COLO829 (cell line): ENCODE measurements around the gene HHAT.

Experiments
- DNase-seq: peaks from one replicate; pipeline ENCODE4 v3.0.0; 2012; ENCODE audit warnings: low spot score

The HHAT gene

DNA sequence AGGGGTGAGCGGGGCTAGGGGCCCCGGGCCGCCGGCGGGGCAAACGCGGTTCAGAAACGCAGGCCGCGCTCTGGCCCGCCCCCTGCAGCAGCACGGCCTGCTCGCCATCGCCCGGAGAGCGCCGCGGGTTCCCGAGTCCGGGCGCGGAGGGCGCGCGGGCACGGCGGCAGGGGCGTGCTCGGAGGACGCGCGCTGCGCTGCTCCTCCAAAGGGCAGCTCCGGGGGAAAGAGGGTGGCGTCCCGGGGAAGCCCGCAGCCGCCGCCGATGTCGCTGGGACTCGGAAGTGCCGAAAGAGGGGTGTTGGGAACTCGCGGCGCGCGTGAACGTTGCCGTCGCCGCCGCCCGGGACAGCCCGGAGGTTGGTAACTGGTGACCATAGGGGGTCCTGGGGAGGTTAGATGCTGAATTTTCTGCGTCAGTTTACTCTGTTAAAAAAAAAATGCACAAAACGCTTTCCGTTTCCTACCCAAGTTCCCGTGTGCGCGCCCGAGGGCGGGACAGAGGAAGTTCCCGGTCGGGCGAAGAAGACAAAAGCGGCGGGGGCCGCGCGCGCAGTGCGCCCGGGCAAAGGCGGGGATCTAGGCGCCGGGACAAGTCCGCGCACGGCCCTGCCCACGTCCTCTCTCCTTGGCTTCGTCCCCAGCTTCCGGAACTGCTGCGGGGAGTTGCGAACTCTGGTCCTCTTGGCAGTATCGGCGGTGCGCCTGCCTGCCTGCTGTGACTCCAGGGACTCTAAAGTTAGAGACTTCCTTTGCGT, at the start of gene HHAT:
HHAT (plus strand) TSS at position 157 of the 758 bp plus-strand sequence. CDS start 20,074 bp downstream, outside the sequence.
- peak; percentile 86 for DNase-seq

GRCh38 chr1:210280221-210280620, 48.5 kb upstream of the HHAT start:
- no peak for DNase-seq

DNA sequence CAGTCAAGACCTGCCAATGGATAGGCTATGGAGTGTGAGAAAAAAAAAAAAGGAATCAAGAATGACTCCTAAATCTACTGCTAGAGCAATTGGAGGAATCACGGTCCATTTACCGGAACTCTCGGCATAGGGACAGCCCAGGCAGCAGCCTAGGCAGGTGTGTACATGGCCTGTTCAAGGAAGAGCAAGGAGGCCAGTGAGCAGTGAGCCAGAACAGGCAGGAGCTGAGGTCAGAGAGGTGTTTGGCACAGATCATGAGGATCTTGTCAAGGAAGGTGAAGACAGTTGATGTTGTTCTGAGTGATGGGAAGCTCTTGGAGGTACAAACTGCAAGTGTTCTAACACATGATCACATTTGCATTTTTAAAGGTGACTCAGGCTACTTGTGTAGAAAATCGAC, 40.6 kb upstream of the HHAT start:
- DNase-seq: no peak

DNA sequence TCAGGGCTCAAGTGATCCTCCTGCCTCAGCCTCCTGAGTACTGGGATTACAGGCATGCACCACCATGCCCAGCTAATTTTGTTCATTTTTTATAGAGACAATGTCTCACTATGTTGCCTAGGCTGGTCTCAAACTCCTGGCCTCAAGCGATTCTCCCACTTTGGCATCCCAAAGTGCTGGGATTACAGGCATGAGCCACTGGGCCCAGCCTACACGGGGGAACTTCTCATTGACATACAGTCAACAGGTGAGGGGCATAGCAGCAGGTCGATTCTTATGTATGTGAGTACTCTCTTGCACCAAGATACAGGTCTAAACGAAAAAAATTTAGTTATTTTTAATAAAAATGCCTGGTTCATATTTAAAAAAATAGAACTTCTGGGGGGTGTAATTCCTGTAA, 39.5 kb upstream of the HHAT start:
- no peak for DNase-seq

DNA sequence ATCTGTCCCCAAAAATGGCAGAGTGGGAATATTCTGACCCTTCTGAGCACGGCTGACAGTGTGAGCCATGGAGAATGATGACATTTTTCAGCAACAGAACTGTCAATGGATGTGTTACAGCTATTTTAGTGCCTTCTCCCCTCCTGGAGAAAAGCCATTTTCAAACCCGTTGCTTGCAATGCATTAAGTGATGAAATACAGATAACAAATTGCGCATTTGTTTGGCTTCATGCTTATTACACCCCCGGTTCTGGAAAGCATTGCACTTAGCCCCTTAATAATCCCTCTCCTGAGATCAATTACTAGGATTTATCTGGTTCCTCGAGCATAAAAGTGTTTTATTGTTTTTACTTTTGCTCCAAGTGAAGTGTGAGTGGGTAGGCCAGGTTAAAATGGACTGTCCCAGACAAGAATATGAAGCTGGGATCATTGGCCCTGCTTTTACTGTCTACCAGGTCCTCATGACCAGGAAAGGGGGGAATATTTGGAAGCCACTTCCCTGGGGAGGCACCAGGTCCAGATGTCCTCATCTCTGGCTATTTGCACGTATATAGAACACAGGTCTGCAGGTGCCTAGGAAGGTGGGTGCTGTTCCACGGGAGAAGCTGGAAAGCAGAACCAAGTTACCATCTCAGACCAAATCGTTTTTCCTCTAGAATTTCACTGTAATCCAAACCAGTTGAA, 37.5 kb upstream of the HHAT start:
- DNase-seq: no peak

DNA sequence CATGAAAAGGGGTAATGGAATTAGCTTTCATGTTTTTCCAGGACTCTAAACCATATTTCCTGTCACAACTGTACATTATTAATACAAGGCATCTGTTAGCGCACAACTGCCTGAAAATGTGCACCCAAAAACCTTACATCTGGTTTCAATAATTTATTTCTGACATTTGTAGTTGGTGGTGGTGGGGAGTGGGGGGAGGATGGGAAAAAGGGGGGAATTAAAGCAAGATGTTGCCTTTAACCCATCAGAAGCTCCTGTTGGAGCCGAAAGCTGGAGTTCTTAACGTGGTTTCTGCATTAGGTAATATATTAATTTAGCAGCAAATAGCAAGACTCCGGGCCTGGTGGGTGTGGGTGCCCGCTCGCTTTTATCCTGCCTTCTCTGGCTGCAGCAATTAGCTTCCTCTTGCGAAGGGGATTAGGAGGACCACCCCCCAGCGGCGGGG, 36.9 kb upstream of the HHAT start:
- no peak for DNase-seq

DNA sequence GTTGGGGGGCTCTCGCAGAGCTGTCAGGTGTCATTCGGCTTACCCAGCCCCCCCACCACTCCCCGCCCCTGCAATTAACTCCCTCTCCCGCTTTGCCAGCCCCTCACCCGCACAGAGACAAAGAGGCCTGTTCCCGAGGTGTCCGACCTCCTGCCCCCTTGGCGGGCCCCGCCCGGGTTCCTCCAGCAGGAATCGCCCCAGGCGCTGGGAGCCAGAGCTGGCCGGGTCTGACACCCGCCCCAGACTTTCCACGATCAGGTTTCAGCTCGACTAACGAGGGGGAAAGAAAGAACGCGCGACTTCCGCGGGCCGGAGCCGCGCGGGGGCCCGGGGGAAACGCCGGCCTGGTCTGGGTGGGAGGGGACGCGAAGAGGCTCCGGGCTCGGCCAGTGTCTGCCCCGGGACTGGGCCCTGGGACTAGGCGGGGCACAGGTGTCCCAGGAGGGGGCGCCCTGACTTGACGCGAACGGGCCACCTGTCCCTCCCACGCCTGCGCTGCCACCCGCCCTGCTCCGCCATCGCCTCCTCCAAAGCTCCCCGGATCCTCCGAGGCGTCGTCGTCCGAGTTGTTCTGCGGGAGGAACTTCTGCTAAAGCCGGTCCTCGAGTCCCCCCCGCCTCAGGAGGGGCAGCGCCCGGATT, 36.4 kb upstream of the HHAT start:
- peak; percentile 58 for DNase-seq

DNA sequence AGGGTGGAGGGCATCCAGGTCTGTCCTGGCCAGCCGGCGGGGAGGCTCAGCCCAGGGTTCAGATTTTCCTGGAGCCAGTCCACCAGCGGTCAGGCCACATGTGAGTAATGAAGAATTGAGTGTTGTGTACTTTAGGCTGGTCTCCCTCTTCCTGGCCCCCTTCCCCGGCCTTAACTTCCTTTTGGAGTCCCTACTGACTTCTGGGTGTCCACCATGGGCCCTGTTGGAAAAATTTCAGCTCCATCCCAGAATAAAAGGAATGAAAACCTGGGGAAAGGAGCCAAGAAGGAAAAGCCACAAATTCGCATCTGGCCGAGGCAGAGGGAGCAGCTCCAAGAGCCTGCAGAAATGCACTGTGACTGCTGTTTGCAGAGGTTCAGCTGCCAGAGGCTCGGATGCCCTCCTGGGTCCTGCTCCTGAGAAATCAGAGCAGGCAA, 35.5 kb upstream of the HHAT start:
- DNase-seq: no peak

- DNase-seq: peak; percentile 98
Observed at GRCh38 chr1:210294999-210295745, 33.5 kb upstream of the HHAT start.

GRCh38 chr1:210296682-210297081, 32.0 kb upstream of the HHAT start:
- DNase-seq: no peak

- DNase-seq: no peak
Observed at GRCh38 chr1:210298296-210298695, 30.4 kb upstream of the HHAT start.

- DNase-seq: no peak
Observed at GRCh38 chr1:210298936-210299335, 29.8 kb upstream of the HHAT start.

- DNase-seq: peak; percentile 58
Observed at GRCh38 chr1:210299501-210299900, 29.2 kb upstream of the HHAT start.

GRCh38 chr1:210300923-210301614, 27.6 kb upstream of the HHAT start:
- DNase-seq: no peak

- DNase-seq: no peak
Observed at GRCh38 chr1:210301615-210302000, 27.1 kb upstream of the HHAT start.

- no peak for DNase-seq
Observed at GRCh38 chr1:210302501-210302900, 26.2 kb upstream of the HHAT start.

DNA sequence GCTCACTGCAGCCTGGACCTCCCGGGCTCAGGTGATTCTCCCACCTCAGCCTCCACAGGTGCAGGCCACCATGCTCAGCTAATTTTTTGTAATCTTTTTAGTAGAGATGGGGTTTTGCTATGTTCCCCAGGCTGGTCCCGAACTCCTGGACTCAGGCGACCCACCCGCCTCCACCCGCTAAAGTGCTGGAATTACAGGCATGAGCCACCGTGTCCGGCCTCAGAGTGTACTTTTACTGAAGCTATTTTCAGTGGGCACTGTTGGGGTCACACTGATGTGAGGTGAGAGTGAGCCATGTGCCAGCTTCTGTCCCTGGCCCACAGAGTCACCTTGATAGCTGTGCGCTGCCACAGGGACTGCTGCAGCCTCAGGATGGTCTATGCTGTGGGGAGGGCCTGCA, 25.3 kb upstream of the HHAT start:
- no peak for DNase-seq

DNA sequence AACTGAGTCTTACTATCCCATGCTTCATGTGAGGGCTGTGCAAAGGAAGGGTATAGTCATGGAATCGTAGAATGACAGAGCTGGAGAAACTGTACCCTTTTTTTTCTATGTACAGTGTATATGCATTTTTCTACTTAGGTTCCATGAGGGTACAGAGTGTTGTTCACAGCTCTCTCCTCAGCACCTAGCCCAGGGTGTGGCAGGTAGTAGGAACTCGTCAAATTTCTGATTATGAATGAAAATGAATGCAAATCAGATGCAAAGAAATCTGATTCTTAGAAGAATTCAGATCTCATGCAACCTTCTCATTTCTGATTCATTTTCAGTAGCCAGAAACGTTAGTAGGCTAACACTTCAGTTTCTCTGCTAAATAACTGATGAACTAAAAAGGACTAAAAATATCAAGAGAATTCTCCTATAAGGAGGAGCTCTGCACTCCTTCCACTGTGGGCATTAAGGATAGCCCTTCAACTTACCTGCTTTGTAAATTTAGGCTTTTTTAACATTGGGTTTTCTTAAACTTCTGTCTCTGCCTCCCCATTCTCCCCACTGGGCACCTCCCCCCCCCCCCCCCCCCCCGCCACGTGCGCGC, 18.0 kb upstream of the HHAT start:
- DNase-seq: no peak

DNA sequence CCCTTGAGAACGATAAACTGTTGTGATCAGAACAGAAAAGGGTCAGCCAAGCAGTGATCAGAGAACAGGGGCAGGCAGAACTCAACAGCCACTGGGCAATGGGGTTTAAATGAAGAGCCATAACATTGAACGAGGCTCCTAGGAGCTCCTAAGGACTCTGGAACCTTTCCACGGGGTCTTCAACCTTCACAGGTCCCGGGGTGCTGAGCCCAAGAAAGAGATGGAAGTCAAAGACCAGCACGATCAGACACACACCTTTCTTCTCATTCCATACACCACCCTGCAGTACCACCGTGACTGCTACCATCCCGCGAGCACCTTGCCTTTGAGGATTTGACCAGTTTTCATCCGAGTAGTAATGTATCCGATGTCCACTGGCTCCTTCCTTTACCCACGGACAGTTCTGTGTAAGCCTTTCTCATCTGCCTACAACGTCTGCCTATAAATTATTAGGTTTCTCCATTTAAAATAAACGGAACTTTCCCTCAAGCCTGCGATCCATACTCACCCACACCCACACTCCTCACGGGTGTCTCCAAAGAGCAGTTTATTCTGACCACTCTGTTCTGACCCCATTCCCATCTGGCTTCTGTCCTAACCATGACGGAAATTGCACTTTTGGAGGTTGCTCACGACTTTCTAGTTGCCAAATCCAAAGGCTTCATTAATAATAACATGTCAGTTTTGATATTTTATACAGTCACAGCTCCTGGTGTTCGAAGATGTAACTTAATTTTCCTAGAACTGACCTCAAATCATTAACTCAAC, 16.8 kb upstream of the HHAT start:
- no peak for DNase-seq

DNA sequence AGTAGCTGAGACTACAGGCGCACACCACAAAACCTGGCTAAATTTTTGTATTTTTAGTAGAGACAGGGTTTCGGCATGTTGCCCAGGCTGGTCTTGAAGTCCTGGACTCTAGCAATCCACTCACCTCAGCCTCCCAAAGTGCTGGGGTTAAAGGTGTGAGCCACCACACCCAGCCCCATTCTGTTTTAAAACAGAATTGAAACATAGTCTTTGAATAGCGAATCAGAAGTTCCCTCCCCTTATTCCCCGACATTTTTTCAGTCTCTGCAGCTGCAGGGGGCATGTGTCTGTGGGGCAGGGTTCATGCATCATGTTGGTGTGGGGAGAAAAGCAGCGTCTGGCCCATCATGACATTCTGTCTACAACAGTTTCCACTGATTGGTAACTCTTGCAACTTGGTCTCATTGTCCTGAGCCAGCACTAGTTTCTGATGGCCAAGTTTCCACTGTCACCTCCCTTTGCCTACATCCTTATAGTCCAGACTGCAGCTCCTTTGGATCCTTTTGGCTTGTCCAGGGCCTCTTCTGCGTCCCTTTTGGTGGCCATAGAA, 15.6 kb upstream of the HHAT start:
- no peak for DNase-seq
